Stimulated activated CD8-positive, alpha-beta memory T cell treated with anti-CD3 and anti-CD28 coated beads, Interleukin-15, amount 100 ng/mL, for 4 hours (primary cell): Measurements from ENCODE around the gene SLX9.
A peak's percentile ranks its signal among the peaks of the same experiment; 100 is the strongest.
"Not testable (repeated sequence)": the region's sequence is repeated elsewhere in the genome, so short reads cannot be mapped to it uniquely, and the experiment has no call there.

Experiments used
- DNase-seq, 2 donors: peaks; one replicate each; pipeline ENCODE4 v3.0.0-alpha.2; 2020; ENCODE audit warnings: low read depth in 2 of 2

SLX9 gene

DNA sequence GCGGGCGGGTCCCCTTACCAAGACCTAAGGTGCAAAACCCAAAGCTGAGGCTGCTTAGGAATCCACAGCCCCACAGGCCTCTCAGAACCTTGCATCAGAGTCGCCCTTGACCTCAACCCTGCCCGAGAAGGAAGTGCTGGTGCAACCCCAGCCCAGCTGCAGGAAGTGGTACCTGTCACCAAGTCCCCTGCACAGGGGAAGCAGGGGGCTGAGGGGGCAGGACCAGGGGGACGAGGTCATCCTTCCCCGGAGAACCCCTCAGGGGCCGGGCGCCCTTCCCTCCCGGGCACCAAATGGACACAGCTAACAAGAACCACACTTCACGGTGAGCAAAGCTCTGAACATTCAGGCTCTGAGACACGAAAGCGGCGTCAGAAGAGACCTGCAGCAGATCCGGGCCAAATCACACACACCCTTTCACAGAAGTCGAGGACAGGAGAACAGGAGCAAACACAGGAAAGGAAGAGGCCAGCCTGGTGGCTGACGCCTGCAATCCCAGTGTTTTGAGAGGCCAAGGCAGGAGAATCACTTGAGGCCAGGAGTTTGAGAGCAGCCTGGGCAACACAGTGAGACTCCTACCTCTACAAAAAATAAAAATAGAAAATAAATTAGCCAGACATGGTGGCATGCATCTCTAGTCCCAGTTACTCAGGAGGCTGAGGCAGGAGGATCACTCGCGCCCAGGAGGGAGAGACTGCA is 25.5 kb upstream of the SLX9 start:
- DNase-seq: no peak

DNA sequence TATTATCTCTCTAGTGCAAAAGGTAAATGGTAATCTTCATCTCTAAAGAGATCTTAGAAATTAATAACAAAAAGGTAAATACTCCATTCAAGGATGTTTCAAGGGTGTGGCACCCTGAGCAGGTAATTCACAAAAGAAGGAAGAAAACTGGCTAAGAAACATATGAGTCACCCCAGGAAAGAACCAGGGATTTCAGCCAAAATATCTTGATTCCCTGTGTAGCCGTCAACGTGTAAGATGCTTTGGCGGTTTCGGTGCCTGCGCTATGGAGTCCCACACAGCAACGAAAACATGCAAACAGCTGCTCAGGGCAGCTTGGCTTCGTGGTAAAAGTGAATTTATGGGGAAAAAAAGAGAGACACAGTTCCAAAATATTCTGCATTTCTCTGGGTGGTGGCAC is 22.9 kb upstream of the SLX9 start:
- DNase-seq: no peak

DNA sequence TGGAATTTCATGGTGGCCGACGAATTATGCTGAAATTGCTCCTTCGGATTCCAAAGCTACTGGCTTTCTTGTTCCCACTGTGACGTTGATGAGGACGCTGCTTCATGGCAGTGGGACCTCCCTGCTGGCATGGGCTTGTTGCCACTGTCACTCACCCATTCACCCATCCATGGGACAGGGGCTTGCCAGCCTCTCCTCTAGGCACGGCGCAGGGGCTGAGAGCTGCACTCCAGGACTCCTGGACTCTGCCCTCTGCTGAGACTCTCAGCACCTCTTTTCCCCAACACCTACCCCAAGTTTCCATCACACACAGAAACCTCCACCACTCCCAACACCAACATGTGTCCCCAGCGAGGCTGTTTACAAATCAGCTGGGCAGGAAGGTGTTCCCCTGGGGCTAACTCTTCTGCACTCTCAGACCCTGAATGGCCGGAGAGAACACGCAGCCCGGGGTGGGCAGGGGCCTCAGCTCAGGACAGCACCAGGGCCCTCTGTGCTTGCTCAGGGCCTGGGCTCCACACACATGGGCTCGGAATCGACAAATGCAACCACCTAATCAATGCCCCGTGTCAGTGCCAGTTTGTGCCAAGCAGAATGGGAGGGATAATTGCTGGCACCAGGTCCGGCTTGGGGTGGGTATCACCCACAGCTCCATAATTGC is 22.3 kb upstream of the SLX9 start:
- no peak for DNase-seq

DNA sequence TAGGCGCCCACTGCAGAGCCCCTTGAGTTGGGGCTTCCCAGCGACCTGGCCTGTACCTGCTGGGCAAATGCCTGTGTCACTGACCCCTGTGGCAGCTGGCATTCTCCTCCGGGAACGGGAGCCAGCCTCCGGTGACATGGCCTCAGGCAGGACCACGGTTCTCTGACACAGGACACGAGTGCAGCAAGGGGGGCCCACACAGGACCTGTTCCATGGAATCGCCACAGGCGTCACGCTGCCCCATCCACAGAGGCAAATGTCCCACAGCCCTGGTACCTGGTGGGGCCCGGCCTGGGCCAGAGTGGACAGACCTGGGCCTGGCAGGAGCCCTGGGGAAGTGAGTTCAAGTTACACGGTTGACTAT is 21.7 kb upstream of the SLX9 start:
- no peak for DNase-seq

DNA sequence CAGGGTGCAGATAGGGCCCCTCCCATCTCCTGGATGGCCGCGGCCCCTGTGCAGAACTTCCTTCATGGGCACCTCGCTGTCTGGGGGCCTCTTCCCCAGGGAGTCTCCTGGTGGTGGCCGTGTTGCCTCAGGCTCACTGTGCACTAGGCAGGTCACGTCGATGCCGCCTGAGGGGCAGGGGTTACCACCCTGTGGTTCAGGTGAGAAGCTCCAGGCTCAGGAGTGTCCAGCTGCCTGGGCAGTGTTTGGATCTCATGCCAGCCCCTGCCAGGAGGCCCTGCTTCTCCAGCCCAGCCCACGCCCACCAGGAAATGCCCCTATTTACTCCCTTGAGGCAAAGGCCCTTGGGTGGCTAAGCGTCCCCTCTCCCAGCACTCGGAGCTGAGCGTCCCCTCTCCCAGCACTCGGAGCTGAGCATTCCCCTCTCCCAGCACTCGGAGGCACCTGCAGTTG is 21.2 kb upstream of the SLX9 start:
- DNase-seq: no peak

DNA sequence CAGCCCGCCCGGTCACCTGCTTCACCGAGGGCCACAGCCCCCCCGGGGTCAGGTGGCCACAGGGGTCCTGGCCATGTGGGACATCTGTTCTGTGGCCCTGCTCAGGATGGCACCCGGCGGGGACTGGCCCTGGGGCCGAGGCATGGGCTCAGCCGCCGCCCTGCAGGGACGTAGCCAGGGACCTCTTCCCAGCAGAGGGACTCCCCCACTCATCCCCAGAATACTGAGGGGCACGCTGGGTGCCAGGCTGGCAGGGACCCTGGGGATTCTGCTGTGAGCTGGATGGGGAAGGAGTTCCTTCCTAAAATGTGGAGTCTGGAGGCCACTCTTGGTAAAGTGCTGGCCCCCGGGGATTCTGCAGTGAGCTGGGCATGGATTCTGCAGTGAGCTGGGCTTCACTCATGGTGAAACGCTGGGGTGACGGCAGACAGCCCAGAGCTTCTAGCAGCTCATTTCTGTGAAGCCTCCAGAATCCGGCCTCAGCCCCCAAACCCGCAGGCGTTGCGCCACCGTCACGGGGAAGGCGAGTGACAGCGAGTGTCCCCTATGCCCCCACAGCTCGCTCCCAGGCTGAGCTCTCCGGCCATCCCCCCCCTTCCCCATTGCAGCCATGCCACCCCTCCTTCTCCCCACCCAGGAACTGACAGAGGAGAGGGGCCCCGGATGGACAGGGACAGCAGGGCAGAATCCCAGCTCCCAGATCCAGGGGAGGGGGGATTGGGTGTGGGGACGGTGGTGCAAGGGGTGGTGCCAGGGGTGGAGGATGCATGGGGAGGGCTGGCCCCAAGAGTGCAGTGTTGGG is 20.5 kb upstream of the SLX9 start:
- DNase-seq: no peak

DNA sequence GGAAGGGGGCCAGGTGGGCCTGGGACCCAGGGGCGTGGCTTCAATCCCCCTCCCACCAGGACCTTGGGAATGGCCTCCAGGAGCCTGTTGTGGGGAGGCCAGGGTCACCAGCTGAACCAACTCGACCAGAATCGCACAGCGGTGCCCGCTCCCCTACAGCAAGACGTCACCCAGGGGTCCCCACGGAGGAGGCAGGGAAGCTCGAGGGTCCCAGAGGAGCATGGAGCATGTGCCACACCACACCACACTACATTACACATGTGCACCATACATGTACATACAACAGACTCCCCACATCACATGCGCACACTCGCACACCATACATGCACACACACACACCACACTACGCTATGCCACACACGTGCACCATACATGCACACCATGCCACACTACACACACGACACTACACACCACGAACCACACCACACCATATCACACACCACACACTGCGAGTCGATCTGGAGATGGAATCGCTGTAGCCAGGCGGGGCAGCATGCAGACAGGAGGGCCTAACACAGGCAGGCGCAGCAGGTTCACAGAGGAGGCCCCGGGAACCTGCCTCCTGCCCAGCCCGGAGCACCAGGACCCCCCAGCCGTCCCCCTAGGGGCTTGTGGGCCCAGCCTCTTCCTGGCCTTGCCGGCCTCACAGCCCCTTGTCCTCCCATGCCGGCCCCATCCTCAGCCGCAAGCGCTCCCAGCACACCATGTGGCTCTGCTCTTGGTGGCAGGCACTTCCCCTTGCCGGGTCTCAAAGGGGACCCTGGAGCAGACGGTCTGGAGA is 19.7 kb upstream of the SLX9 start:
- DNase-seq: no peak

DNA sequence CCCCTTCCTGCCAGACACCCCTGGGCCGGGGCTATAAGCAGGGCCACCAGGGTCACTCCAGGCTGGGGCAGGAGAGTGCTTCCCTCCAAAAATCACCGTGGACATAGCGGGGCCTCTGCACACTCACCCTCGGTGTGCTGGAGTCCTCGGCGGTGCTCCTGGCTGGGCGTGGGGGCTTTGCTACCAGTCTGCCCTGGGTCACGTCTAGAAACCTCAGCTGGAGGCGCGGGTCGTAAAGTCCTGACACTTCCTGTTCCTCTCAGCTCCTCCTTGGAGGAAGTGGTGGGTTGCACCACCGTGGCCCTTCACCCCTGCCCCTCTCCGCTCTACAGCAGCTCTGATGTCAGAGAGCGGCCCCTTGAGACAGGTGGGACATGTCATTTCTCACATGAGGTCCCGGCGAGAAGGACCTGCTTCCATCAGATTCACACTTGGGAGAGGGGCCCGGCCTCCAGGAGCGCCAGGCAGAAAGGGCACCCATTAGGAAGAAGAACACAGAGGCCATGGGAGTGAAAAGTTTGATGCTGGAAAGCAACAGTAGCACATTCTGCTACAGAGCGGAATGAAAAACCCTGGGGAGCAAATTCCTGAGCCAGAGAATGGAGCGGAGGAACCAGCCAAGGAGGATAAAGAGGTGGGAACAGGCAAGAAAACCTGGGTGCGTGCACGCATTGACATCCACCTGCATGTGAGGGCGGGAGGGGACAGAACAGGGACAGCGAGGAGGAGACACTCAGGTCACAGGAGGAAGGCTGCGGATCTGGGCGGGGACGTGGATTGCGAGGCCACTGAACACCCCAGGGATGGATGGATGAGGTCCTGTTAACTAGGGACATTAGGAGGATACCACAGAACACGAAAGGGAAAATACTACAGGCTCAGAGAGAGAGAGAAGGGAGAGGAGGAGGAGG is 18.9 kb upstream of the SLX9 start, which contains the start of gene ITGB2:
Gene ITGB2 (minus strand): TSS at position 206 of the 911 bp plus-strand sequence. CDS start 10,117 bp downstream, outside the sequence.
- peak in 1 of 2 donors; percentile 51 for DNase-seq

DNA sequence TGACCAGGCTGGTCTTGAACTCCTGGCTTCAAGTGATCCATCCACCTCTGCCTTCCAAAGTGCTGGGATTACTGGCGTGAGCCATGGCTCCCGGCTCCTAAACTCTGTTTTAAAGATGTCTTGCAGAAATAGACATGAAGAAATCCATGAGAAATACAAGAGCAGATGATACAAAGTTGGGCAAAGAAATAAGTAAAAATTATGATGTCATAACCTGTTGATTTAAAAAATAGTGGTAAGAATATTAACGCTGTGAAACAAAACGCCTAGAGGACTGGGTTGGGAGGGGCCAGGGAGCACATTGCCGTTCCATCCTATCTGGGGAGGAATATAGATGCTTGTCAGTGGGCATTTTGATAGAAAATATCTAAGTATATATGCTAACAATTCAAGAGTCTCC is 17.9 kb upstream of the SLX9 start:
- no peak for DNase-seq

DNA sequence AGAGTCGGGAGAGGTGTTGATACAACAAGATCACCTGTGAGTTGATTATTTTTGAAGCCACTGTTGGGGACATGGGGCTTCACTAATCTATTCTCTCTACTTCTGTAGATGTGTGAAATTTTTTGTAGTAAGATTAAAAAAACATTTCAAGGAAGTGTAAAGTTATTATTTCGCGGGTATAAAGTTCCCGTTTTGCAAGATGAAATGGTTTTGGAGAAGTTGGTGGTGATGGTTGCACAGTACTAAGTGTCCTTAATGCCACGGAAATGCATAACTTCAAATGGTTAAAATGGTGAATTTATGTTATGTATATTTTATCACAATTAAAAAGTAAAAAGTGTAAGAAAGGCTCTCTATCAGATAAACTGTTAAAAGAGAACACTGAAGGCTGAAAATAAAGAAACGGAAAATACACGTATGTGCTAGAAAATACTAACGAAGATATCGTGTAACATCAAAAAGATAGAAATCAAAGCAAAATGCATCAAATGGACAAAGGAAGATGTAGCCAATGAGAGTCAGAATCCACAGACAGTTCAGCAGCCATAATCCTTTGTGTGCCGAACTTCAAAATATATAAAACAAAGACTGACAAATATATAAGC is 16.2 kb upstream of the SLX9 start:
- DNase-seq: no peak

DNA sequence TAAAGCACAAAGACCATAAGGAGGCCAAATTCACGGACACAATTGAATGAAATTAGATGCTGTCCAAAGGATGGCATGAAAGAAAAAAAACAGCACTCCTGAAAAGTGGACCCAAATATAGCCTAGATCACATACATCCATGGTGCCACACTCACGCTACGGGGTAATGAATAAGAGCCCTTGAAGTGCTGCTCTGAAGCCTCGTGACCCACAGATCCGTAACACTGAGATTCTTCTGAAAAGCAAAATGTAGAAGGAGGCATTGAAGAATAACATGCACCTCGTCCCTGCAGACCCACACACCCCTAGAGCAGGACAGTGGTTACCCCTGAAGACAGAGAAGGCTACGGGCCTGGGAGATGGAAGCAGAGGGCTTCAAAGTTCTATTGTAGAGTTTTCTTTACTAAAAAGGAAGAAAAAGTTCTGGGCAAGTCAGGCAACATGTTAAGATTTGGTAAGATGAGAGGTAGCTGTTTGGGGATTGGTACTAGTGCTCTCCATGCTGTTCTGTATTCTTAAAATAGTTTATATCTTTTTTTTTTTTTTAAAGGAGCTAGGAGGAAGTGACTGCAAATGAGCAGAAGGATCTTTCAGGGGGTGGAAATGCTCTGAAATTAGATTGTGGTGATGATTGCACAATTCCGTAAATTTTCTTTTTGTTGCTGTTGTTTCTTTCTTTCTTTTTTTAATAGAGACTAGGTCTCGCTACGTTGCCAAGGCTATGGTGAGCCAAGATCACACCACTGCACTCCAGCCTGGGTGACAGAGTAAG is 15.0 kb upstream of the SLX9 start:
- DNase-seq: no peak

DNA sequence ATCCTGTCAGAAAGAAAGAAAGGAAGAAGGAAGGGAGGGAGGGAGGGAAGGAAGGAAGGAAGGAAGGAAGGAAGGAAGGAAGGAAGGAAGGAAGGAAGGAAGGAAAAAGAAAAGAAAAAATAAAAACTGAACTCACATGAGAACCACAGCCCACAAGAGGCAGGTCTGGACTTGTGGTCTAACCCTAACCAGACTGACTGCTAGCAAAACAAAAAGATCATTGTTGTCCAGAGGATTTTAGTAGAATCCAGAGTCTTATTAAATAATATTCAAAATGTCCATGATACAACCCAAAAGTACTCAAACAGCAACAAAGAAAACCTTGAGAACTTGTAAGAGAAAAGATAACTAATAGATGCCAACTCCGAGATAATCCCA is 14.5 kb upstream of the SLX9 start:
- no peak for DNase-seq

DNA sequence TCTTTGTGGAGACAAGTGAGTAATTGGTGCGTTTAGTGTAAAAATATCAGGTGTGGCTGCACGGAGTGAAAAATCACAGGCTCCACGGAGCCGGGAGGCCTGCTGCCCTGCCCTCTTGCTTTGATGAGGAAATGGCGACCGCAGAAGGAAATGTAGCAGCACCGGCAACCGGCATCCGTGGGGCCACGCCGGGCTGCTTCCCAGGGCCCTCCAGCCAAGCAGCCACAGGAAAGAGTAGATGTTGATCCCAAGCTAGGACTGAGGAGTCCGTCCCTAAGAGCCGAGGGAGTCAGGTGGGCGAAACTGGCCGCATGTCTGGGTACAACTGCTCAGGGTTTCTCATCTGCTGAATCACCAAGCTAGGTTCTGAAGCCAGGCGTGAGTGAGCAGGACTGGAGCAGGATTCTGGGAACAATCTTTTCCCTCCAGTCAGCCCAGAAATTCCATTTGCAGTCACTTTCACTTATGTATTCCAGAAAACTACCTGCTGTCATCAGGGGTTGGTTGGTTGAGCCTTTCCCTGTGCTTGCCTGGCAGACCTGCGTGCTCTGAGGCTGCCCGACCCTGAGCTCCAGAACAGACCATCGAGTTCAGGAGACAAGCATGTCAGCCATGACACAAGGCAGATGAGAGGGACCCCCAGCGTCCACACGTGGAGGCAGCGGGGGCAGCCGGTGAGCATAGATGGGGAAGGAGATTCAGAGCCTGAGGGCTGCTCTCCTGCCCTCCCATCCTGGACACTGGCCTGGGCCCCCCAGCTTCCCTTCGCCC is 13.3 kb upstream of the SLX9 start:
- no peak for DNase-seq

DNA sequence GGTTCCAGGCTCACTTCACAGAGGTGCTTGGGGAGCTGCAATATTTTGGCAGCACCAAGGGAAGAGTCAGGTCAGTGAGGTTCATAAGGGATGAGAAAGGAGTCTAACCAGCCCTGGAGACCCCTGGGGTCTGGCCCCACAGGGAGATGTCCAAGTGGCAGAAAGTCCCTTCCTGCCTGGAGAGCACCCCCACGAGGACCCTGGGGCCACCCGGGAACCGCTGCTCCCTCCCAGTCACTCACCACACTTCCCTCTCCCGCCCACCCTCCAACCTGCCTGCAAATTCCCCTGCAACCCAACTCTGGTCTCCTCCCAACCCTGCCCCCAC is 12.6 kb upstream of the SLX9 start:
- no peak for DNase-seq

DNA sequence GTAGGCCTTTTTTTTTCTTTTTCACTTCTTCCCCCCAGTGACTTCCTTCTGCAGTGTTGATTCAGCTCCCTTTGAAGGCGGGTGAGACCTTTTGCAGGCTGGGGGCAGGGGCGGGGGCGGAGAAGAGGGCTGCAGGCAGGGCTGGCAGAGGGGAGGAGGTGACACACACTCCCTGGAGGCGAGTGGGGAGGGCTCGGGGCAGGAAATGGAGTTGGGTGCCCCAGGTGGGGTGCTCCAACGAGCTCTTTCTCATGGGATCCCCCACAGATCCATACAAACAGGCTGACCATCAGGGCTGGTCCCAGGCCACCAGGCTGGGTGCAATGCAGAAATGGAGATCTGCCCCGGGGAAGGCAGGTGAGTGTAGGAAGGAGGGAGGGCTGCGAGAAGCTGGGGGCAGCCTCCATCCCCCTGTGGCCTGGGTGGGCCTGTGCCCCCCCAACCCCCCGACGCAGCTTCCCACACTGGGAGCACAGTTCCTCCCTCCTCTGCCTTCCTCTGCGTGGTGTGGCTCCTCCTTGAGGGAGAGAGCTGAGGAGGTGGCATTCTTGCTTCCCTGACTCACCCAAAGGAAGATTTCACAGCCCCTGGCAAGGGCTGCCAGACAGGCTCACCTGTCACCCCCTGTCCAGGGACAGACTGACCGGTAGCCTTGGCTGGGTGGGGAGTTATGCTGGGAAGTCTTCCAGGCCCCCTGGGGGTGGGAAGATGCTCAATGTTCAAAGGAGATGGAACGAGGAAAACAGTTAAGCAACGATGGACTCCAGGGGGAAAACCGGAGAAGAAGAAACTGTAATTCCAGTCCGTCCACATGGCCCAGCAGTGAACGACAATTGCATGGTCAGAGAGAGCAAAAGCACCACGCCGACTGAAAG is 12.0 kb upstream of the SLX9 start:
- peak; percentile 87 to 94 for DNase-seq

DNA sequence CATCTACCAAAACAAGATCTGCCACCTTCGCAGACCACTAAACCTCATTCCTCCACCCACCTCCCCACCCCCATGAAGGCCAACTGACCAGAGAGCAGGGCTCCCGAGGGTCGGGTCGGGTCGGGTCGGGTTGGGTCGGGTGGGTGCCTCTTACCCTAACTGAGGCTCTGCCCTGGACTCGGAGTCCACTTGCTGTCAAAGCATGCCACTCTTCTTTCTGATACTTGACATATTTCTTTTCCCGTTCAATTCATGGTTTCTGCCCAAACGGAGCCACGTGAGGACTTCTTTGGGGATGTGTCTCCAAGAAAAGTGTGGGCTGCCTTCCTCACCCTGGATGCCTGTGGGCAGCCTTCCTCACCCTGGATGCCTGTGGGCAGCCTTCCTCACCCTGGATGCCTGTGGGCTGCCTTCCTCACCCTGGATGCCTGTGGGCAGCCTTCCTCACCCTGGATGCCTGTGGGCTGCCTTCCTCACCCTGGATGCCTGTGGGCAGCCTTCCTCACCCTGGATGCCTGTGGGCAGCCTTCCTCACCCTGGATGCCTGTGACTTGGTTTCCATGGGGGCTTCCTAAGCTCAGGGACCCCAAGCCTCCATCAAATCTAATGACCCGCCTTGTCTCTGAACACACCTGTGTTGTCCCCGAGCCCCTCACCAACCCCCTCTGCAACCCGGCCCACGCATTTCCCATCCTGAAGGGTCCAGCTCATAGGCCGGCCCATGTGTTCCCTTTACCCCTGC is 11.2 kb upstream of the SLX9 start:
- DNase-seq: not testable (repeated sequence)

DNA sequence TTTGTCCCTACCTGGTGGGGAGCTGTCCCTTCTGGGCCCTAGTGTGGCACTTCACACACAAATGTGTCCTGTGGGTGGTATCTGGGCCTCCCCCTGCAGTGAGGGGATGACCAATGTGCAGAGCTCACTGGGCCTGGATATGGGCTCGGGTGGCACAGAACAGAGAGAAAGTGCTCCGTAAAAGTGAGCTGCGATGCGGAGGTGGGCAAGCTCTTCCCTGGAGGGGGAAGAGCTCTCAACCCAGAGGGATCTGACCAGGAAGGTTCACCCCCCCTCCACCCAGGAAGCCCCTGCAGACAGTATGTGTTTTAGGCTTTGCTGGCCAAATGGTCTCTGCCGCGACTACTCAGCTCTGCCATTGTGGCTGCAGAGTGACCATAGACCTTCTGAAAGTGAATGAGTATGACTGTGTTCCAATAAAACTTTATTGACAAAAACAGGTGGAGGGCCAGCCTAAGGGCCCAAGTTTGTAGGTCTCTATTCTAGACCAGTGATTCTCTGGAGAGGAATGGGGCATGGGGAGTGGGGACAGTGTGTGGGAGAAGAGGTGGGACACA is 10.5 kb upstream of the SLX9 start:
- DNase-seq: no peak
